Activated naive CD4-positive, alpha-beta T cell treated with anti-CD3 and anti-CD28 coated beads, Interleukin-2, amount 50 U/mL, for 24 hours (primary cell): ENCODE results near the gene NME7.
"Not testable (repeated sequence)": the region's sequence is repeated elsewhere in the genome, so short reads cannot be mapped to it uniquely, and the experiment has no call there.

ENCODE experiments used
- H3K27ac Mint-ChIP-seq: one replicate; pipeline ENCODE4 v1.8.0; 2021; ENCODE audit warnings: mild to moderate bottlenecking, mixed read lengths
- H3K27me3 Mint-ChIP-seq: one replicate; pipeline ENCODE4 v1.8.0; 2021; ENCODE audit warnings: mixed read lengths
- H3K36me3 Mint-ChIP-seq: one replicate; pipeline ENCODE4 v1.8.0; 2021; ENCODE audit warnings: mixed read lengths
- H3K4me1 Mint-ChIP-seq: one replicate; pipeline ENCODE4 v1.8.0; 2021; ENCODE audit warnings: mixed read lengths
- H3K4me3 Mint-ChIP-seq: one replicate; pipeline ENCODE4 v1.8.0; 2021; ENCODE audit warnings: mild to moderate bottlenecking, mixed read lengths
- H3K9me3 Mint-ChIP-seq: one replicate; pipeline ENCODE4 v1.8.0; 2021; ENCODE audit warnings: mixed read lengths

NME7 gene, protein sequence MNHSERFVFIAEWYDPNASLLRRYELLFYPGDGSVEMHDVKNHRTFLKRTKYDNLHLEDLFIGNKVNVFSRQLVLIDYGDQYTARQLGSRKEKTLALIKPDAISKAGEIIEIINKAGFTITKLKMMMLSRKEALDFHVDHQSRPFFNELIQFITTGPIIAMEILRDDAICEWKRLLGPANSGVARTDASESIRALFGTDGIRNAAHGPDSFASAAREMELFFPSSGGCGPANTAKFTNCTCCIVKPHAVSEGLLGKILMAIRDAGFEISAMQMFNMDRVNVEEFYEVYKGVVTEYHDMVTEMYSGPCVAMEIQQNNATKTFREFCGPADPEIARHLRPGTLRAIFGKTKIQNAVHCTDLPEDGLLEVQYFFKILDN

DNA sequence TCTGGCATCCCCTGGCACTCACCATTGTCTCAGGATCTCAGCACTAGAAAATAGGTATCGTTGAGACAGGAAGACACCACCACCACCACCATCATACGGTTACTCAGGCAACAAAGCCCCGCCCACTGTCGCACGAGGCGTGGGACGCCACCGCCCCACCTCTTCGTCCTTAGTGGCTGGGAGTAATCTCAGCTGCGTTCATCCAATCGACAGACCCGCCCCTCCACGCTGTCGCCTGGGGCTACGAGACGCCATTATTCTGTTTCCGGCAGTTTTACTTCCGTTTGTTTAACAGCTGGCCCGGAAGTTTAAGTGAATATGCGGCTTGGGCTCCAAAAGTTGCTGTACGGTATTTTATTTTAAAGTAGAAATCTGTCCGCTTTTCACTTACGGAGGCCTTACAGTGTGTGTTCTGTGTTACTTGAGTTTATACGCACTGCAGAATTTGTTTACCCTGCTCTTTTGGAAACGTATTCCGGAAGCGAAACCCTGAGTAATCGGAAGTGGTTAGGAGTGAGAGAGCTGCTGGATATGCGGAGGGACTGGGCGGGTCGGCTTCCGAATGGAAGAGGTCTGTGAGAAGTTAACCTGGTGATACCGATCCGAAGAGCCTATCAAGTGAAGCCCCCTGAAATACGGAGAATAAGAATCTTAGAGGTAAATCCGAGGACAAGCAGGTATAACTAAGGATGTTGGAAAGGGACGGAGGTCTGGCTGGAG, at the start of gene NME7, which contains the start of gene BLZF1:
Gene NME7, minus strand, starts transcription at position 112 of the 720 bp plus-strand sequence. Its CDS starts 87 bp downstream, at position 25.
Gene BLZF1, plus strand, starts transcription at position 510 of the 720 bp plus-strand sequence. CDS start 1,328 bp downstream, outside the sequence.
- H3K4me1 Mint-ChIP-seq: peaks cover 23% of the 10 kb centered on the region
- H3K27me3 Mint-ChIP-seq: no peaks in the 10 kb centered on the region
- H3K9me3 Mint-ChIP-seq: no peaks in the 10 kb centered on the region
- no peak within 1 kb of the TSS for H3K4me3 Mint-ChIP-seq
- no peak within 1 kb of the TSS for H3K27ac Mint-ChIP-seq
- peaks cover 15% of the 10 kb centered on the region for H3K36me3 Mint-ChIP-seq

DNA sequence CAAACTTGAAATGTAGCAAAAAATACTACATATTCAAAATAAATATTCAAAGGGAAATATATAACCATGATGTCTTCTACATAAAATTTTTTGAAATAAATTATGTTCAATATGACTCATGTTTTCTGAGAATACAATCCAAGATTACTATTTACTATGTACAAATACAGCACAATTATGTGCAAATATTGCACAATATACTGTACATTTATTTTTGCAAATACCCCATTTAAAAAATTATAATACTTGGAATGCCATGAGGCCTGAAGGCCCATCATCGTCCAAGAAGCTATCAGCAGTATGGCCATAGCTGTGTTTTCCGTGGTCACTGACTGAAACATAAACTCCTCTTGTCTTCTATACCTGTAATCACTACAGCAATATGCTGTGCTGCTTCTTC, 47.4 kb upstream of the NME7 start:
- Mint-ChIP-seq H3K27ac (peak overlapping the region; percentile 15), H3K4me3 (no peak overlapping the region), H3K4me1 (no peaks in the 10 kb centered on the region), H3K9me3 (peaks cover 11% of the 10 kb centered on the region), H3K36me3 (no peaks in the 10 kb centered on the region), H3K27me3 (peaks cover 2% of the 10 kb centered on the region)

DNA sequence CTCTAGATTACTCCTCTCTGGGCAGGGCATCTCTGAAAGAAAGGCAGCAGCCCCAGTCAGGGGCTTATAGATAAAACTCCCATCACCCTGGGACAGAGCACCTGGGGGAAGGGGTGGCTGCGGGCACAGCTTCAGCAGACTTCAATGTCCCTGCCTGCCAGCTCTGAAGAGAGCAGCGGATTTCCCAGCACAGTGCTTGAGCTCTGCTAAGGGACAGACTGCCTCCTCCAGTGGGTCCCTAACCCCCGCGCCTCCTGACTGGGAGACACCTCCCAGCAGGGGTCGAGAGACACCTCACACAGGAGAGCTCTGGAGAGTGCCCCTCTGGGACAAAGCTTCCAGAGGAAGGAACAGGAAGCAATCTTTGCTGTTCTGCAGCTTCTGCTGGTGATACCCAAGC, 40.7 kb upstream of the NME7 start:
- H3K9me3 Mint-ChIP-seq: peaks cover 22% of the 10 kb centered on the region
- not testable (repeated sequence) for H3K27ac Mint-ChIP-seq

DNA sequence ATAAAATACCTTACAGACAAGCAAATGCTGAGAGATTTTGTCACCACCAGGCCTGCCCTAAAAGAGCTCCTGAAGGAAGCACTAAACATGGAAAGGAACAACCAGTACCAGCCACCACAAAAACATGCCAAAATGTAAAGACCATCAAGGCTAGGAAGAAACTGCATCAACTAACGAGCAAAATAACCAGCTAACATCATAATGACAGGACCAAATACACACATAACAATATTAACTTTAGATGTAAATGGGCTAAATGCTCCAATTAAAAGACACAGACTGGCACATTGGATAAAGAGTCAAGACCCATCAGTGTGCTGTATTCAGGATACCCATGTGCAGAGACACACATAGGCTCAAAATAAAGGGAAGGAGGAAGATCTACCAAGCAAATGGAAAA, 35.0 kb upstream of the NME7 start:
- H3K27me3 Mint-ChIP-seq, H3K4me3 Mint-ChIP-seq, H3K4me1 Mint-ChIP-seq, H3K27ac Mint-ChIP-seq: not testable (repeated sequence)
- Mint-ChIP-seq H3K36me3 (peaks cover 18% of the 10 kb centered on the region), H3K9me3 (peaks cover 16% of the 10 kb centered on the region)

More for the DNA sequence above, 40.7 kb upstream of the NME7 start:
- not testable (repeated sequence) for H3K4me3 Mint-ChIP-seq, H3K27me3 Mint-ChIP-seq, H3K4me1 Mint-ChIP-seq, H3K36me3 Mint-ChIP-seq

DNA sequence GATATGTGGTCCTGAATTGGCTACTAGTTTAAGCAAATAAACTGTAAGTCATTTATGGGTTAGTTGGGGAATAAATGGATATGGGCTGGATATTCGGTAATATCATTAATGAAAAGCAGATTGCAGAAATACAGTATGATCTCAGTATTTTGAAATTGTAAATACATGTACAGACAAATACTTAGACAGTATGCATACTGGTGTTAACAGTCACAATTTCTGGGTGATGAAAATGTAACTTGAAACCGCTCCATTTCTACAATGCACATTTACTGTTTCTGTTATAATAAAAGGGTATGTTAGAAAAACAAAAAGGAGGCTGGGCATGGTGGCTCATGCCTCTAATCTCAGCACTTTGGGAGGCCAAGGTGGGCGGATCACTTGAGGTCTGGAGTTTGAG, 28.4 kb upstream of the NME7 start:
- H3K36me3 Mint-ChIP-seq: peaks cover 42% of the 10 kb centered on the region

DNA sequence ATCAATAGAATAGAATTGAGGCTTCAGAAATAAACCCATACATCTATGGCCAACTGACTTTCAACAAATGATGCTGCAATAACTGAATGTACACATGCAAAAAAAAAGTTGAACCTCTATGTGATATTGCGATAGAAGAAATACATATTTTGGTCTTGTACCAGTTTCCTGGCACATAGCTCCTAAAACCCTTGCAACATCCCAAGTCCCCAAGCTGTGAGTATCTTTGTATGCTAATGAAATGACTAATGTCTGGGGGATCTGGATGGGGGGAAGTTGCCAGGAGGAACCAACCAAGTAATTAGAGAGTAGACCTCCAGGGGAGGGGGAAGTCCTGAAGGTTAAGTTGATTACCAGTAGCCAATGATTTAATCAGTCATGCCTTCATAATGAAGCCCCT, 24.8 kb upstream of the NME7 start:
- Mint-ChIP-seq H3K4me3 (no peak overlapping the region), H3K4me1 (peaks cover 8% of the 10 kb centered on the region), H3K36me3 (peaks cover 50% of the 10 kb centered on the region), H3K27me3 (no peaks in the 10 kb centered on the region), H3K27ac (no peak overlapping the region), H3K9me3 (no peaks in the 10 kb centered on the region)

More for the DNA sequence above, 28.4 kb upstream of the NME7 start:
- Mint-ChIP-seq H3K4me1 (no peaks in the 10 kb centered on the region), H3K27me3 (no peaks in the 10 kb centered on the region), H3K27ac (no peak overlapping the region), H3K9me3 (peaks cover 5% of the 10 kb centered on the region), H3K4me3 (no peak overlapping the region)

DNA sequence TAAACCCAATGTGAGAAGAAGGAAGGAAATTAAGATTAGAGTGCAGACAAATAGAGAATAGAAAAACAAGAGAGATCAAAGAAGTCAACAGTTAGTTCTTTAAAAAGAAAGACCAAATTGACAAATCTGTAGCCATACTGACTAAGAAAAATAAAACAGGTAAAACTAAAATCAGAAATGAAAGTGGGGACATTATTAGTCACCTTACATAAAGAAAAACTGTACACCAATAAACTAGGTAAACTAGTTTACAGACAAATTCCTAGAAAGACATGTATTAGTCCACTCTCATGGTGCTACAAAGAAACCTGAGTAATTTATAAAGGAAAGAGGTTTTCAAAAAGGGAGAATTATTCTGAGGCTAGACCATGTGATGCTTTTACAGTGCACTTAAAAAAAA, 22.7 kb upstream of the NME7 start:
- Mint-ChIP-seq H3K4me1 (peaks cover 8% of the 10 kb centered on the region), H3K36me3 (peaks cover 49% of the 10 kb centered on the region), H3K27ac (peak overlapping the region; percentile 30), H3K9me3 (no peaks in the 10 kb centered on the region), H3K27me3 (no peaks in the 10 kb centered on the region), H3K4me3 (no peak overlapping the region)

DNA sequence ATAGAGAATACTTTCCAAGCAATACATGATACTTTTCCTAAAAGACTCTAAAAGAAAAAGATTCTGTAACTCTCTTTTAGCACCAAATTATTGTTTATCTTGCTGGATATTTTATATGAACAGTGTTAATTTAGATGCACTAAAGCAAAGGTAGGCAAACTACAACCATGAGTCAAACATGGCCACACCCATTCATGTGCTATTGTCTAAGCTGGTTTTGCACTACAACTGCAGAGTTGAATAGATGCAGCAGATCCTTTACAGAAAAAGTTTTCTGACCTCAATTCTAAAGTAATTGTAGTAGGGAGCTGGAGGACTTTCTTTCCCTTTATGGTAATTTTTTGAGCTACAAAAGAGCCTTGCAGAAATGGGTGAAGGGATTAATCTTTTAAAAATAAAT, 19.8 kb upstream of the NME7 start:
- Mint-ChIP-seq H3K27ac (no peak overlapping the region), H3K27me3 (no peaks in the 10 kb centered on the region), H3K36me3 (peaks cover 33% of the 10 kb centered on the region), H3K4me1 (peaks cover 8% of the 10 kb centered on the region), H3K4me3 (no peak overlapping the region), H3K9me3 (no peaks in the 10 kb centered on the region)

DNA sequence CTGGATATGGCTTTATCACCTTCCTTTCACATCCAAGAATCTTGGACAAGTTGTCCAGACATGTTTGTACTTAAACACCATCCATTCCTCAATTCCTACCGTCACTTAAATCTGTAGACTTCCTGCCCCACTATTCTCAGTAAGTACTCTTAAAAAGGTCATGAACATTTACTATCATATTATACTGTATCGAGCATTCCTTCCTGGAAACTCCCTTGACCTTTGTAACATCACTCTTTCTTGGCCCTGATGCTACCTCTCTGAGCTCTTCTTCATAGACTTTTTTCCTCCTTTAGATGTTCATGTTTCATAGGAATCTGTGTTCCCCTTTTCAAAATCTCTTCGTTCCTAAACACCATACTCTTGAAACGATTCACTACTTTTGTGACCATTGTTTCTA, 15.9 kb upstream of the NME7 start:
- H3K27ac Mint-ChIP-seq: no peak overlapping the region
- no peak overlapping the region for H3K4me3 Mint-ChIP-seq
- H3K9me3 Mint-ChIP-seq: no peaks in the 10 kb centered on the region
- H3K36me3 Mint-ChIP-seq: peaks cover 36% of the 10 kb centered on the region
- H3K4me1 Mint-ChIP-seq: no peaks in the 10 kb centered on the region
- H3K27me3 Mint-ChIP-seq: no peaks in the 10 kb centered on the region

DNA sequence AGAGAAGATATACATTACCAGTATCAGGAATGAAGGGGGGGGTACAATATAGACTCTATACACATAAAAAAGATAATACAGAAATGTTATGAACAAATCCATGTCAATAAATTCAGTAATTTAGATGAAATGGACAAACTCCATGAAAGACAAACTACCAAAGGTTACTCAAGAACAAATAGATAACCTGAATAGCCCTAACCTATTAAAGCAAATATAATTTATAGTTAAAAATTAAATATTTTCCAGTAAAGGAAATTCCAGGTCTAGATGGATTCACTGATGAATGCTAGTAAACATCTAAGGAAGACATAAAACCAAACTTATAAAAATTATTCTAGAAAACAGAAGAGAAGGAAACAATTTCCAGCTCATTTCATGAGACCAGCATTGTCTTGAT, 13.6 kb upstream of the NME7 start:
- H3K9me3 Mint-ChIP-seq: no peaks in the 10 kb centered on the region
- no peak overlapping the region for H3K27ac Mint-ChIP-seq
- H3K36me3 Mint-ChIP-seq: peaks cover 43% of the 10 kb centered on the region
- H3K4me3 Mint-ChIP-seq: no peak overlapping the region
- H3K27me3 Mint-ChIP-seq: no peaks in the 10 kb centered on the region
- no peaks in the 10 kb centered on the region for H3K4me1 Mint-ChIP-seq

DNA sequence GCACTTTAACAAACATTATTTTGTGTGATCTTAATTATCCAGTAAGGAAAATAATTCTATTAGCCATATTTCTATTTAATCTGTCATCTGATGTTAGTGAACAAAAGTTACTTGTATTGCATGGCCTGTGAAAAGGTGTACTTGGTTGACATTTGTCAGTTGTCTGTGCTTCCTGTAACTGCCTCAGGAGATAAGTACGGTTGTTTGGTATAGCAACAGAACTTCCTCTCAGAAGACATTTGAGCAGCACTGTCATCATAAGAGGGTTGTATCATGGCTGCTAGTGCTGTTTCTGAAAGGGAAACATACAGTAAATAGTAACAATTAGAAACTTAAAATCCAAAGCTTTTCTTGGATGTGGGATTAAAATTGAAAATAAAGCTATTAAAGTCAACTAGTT, 3.8 kb upstream of the NME7 start:
- Mint-ChIP-seq H3K4me3 (no peak overlapping the region), H3K27ac (no peak overlapping the region), H3K9me3 (no peaks in the 10 kb centered on the region), H3K36me3 (peaks cover 16% of the 10 kb centered on the region), H3K4me1 (peaks cover 28% of the 10 kb centered on the region), H3K27me3 (no peaks in the 10 kb centered on the region)

DNA sequence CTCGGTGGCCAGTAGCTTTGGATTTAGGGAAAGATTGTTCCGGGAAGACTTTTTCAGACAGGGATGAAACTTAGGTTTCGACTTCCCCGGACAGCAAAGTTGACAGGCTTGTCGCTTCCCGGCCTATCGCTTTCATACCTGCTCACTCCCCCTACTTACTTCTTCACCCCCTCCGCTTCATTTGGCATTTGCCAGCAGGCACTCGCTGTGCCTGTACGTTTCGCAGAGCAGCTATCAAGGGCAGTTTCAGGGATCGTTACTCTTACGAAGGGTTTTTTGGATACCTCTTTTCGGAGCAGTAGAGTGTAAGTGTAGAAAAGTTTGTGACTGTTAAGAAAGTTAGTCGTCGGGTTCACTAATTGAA, 791 bp upstream of the NME7 start:
- no peak overlapping the region for H3K27ac Mint-ChIP-seq
- peaks cover 19% of the 10 kb centered on the region for H3K36me3 Mint-ChIP-seq
- H3K27me3 Mint-ChIP-seq: no peaks in the 10 kb centered on the region
- H3K4me3 Mint-ChIP-seq: no peak overlapping the region
- peaks cover 28% of the 10 kb centered on the region for H3K4me1 Mint-ChIP-seq
- H3K9me3 Mint-ChIP-seq: no peaks in the 10 kb centered on the region

DNA sequence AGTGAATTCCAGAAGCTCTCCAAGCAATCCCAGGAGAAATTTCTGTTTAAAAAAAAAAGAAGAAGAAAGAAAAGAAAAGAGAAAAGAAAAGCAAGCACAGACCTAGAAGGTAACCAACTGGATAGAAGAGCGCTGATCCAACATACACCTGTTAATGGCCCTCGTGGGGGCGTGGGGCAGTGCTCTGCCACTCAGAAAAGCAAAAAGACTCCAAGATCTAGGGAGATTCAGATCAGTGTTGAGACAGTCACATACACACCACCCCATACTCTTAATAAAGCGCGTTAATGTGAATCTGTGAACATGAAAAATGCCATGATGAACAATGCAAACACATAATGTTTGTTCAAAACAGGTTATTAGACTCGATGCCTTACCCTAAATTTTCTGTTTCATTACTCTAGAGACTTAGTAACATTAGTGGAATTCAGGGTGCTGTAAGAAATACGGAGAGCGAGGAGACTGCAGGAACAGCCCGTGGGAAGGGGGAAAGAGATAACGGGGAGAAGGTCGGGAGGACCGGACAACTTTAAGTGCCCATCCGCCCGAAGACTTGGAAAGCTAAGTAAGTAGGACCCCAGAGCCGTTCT, 406 bp downstream of the NME7 start:
- Mint-ChIP-seq H3K36me3 (peaks cover 14% of the 10 kb centered on the region), H3K27me3 (no peaks in the 10 kb centered on the region), H3K4me3 (no peak overlapping the region), H3K27ac (no peak overlapping the region), H3K9me3 (no peaks in the 10 kb centered on the region), H3K4me1 (peaks cover 26% of the 10 kb centered on the region)

DNA sequence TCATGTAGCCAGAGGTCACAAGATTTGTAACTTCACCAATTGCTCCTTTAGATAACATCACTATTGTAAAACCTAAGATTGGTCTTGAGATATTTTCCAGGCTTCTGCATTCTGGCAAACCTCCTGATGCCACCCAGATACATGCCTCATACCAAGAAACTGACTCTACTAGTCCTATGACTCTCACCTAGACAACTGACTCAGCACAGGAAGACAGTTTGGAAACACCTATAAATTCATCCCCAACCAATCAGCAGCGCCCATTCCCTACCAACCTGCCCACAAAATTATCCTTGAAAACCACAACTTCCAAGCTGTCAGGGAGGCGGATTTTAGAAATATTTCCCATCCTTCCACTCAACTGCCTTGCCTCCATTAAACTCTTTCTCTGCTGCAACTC, 2.6 kb downstream of the NME7 start:
- H3K27ac Mint-ChIP-seq: no peak overlapping the region
- H3K4me3 Mint-ChIP-seq: no peak overlapping the region
- H3K27me3 Mint-ChIP-seq: no peaks in the 10 kb centered on the region
- peaks cover 18% of the 10 kb centered on the region for H3K4me1 Mint-ChIP-seq
- H3K36me3 Mint-ChIP-seq: peaks cover 8% of the 10 kb centered on the region
- no peaks in the 10 kb centered on the region for H3K9me3 Mint-ChIP-seq

DNA sequence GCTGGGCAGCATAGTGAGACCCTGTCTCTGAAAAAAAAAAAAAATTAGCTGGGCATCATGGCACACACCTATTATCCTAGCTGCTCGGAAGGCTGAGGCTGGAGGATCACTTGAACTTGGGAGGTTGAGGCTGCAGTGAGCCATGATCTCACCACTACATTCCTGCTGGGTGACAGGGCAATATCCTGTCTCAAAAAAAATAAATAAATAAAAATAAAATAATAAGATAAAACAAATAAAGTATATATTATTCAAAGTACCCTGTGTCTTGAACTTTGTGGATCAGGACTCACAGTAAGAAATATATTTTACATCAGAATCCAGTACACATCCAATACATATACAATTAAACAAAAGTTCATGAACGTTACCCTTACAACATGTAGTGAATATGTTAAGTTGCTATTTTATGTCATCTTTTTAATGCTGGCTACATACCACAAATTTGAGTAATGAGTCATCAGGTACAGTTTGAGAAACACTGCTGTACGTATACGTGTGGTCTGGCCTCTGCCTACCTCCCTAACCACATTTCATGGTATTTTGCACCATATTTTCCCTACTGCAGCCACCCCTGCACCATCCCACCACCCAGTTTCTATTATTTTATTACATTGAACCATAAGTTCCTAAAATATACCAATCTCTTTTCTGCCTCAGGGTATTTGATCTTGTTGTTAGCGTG, 4.4 kb downstream of the NME7 start:
- H3K36me3 Mint-ChIP-seq: peaks cover 8% of the 10 kb centered on the region
- H3K4me1 Mint-ChIP-seq: peaks cover 13% of the 10 kb centered on the region
- peak overlapping the region; percentile 66 for H3K4me3 Mint-ChIP-seq
- H3K9me3 Mint-ChIP-seq: no peaks in the 10 kb centered on the region
- no peaks in the 10 kb centered on the region for H3K27me3 Mint-ChIP-seq
- H3K27ac Mint-ChIP-seq: peak overlapping the region; percentile 85
